CMK (cell line): ENCODE results near the gene SH3BP2.

Experiments used
- DNase-seq: peaks from one replicate; pipeline ENCODE4 v3.0.0-alpha.2; 2010; ENCODE audit warnings: low read depth

Gene SH3BP2

GRCh38 chr4:2856266-2856665 lies 63.4 kb downstream of the SH3BP2 start:
- no peak for DNase-seq

- no peak for DNase-seq
Observed at GRCh38 chr4:2857349-2857927, 64.6 kb downstream of the SH3BP2 start.

DNA sequence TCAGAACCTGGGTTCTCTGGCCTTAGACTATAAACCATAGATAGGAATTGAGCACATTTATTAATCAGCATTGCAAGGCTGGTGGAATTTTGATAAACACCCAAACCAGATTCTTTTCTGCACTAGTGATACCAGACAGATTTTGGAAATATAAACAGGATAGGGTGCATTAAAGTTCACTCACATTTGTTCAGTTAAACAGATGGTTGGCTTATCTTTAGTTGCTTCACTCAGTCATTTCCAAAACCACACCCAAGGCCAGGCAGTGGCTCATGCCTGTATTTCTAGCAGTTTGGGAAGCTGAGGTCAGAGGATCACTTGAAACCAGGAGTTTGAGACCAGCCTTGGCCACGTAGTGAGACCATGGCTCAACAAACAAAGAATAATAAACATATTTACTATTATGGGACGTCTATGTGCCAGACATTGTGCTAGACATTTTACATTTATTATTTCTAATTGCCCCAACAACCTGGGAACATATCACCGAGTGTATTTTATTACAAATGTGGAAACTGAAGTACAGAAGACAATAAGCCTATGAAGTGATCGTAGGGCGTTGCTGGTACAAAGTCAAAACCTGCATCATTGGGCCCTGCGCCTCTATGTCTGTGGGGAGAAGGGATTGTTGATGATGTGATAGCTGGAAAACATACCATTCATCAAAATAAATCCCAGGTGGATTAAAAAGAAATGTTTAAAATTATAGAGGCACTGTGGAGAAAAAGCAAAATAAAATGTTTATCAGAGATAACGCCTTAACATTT lies 65.7 kb downstream of the SH3BP2 start:
- DNase-seq = no peak

DNA sequence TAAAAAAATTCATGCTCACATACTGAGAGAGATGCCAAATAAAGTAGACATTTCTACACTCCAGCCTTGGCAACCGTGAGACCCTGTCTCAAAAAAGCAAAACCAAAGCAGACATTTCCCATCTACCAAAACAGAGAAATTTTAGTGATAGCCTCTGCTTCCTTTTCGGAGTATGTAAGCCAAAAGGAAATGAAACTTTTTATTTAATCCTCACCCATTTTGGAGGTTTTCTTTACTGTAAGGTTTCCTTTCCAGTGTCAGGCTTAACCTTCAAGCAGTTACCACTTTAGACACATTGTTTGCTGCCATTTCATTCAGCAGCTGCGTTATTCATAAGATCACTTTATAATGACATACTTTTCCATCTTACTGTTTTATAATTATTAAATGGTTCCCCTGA lies 66.6 kb downstream of the SH3BP2 start:
- no peak for DNase-seq

- DNase-seq = no peak
Observed at GRCh38 chr4:2860391-2861348, 67.8 kb downstream of the SH3BP2 start.

DNA sequence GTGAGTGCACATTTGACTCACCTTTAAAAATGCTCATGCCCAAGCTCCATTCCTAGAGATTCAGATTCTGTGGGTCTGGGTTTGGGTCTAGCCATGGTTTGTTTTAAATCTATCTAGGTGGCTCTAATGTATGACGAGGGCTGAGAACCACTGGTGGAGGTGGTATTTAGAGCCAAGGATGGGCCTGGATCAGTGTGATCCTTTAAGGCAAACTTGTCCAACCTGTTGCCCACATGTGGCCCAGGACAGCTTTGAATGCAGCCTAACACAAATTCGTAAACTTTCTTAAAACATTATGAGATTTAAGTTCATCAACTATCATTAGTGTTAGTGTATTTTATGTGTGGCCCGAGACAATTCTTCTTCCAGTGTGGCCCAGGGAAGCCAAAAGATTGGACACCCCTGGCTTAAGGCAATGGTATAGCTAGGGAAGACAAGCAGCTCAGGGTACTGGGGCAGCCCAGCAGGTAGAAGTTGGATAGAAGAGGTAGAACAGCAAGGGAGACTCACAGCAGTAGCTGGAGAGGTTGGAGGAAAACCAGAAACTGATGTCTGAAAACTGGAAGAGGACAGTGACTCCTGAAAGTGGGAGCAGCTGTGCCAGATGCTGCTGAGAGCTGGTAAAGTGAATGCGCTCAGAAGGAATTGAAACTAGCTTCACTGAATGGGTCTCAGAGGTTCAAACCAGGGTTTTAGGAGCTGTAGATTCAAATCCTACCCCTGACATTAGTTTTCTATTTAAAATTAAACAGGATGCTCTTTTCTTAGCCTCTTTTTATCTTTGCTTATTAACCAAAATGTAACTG lies 68.9 kb downstream of the SH3BP2 start:
- no peak for DNase-seq

GRCh38 chr4:2862528-2862927 lies 69.6 kb downstream of the SH3BP2 start:
- no peak for DNase-seq

- DNase-seq = no peak
Observed at GRCh38 chr4:2863649-2864048, 70.8 kb downstream of the SH3BP2 start.

- DNase-seq = no peak
Observed at GRCh38 chr4:2865196-2865780, 72.4 kb downstream of the SH3BP2 start.

GRCh38 chr4:2866160-2866861 lies 73.4 kb downstream of the SH3BP2 start:
- DNase-seq = no peak

- no peak for DNase-seq
Observed at GRCh38 chr4:2866891-2867290, 74.0 kb downstream of the SH3BP2 start.

GRCh38 chr4:2867758-2868491 lies 75.0 kb downstream of the SH3BP2 start:
- peak; percentile 76 for DNase-seq

- DNase-seq = no peak
Observed at GRCh38 chr4:2868877-2869487, 76.1 kb downstream of the SH3BP2 start.

- DNase-seq = no peak
Observed at GRCh38 chr4:2869659-2870058, 76.8 kb downstream of the SH3BP2 start.

DNA sequence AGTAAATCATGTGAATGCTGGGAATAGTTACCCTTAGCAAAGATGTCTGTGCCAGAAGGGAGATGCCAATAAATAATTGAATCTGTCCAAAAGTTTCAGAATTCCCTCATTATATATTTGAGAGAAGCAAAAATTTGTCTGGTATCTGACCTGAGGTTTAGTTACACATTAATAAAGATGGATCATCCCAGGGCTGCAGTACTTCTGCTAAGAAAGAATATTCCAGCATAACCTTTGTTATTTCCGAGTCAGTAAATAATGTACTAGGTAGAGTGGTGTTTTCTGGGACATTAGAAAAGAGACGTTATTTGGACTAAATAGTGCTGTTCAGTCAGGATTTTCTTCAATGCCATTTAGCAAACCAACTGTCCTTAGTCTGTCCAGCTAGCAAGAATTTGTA lies 77.2 kb downstream of the SH3BP2 start:
- DNase-seq = no peak

- DNase-seq = no peak
Observed at GRCh38 chr4:2871466-2871865, 78.6 kb downstream of the SH3BP2 start.

DNA sequence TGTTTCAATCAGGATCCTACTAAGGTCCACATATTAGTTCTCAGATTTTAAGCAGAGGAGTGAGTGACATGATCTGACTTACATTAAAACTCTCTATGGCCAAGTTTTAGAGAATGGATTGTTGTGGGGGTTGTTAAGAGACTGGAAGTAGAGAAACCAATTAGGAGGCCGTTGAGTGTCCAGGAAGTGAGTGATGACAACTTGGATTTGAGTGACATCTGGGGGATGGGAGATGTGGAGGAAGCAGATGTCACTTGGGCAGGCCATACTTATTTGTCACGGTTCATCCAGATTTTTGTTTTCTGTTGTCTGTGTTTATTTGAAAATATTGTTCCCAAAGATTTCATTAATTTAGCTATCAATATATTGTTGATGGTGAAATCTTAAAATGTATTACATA lies 79.0 kb downstream of the SH3BP2 start:
- no peak for DNase-seq

GRCh38 chr4:2873329-2873728 lies 80.4 kb downstream of the SH3BP2 start:
- DNase-seq = no peak

DNA sequence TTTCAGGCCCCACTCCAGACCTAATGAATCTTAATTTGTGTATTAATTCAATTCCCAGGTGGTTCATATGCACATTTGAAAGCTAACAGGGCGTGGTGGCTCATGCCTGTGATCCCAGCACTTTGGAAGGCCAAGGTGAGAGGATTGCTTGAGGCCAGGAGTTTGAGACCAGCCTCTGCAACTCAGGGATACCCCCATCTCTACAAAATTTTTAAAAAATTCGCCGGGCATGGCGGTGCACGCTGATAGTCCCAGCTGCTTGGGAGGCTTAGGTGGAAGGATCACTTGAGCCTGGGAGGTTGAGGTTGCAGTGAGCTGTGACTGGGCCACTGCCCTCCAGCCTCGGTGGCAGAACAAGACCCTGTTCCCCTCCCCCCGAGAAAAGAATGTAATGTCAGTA lies 82.0 kb downstream of the SH3BP2 start:
- no peak for DNase-seq

DNA sequence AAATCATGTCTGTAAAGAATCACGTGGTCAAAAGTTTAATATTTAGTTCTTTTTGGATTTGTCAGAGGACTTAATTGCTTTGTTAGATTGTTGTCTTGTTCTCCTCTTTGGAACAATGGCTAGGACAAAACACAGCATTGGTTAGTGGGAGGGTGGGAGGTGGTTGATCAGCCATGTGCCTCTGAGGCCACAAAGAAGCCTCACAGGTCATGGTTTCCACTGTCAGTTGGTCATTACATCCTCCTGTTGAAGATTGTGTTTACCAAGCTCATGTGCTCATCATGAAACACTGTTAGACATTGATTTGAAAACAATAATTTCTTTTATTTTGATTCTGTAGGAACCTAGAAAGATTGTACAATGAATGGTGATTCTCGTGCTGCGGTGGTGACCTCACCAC lies 82.7 kb downstream of the SH3BP2 start:
- no peak for DNase-seq
